Sigmoid colon (tissue), 7 donors: Measurements from ENCODE around the gene SIX5. TPM values are rescaled to one million over a fixed set of nuclear protein-coding genes. Genes with fewer than 3 reads are reported as not detected.
A peak's percentile ranks its signal among the peaks of the same experiment; 100 is the strongest.

ENCODE experiments used
- DNase-seq: peaks from one replicate; pipeline ENCODE4 v3.0.0-alpha.2; 2019
- H3K27ac ChIP-seq, 4 donors: fragments of 200-600 bp; sonication (generic); one replicate each; pipeline ENCODE4 v1.5.1; 2016 to 2019; ENCODE audit warnings: mild to moderate bottlenecking in 1 of 4
- H3K27me3 ChIP-seq, 3 donors: fragments of 200-600 bp; sonication (generic); one replicate each; pipeline ENCODE4 v1.5.1; 2019; ENCODE audit warnings: mild to moderate bottlenecking in 1 of 3
- H3K36me3 ChIP-seq, 4 donors: fragments of 200-600 bp; sonication (generic); one replicate each; pipeline ENCODE4 v1.5.1; 2016 to 2019
- H3K4me1 ChIP-seq, 4 donors: fragments of 200-600 bp; sonication (generic); one replicate each; pipeline ENCODE4 v1.5.1; 2017 to 2019
- H3K4me3 ChIP-seq, 4 donors: fragments of 200-600 bp; sonication (generic); one replicate each; pipeline ENCODE4 v1.5.1; 2017 to 2019; ENCODE audit warnings: mild to moderate bottlenecking in 2 of 4, moderate library complexity in 1 of 4
- H3K9me3 ChIP-seq, 4 donors: fragments of 200-600 bp in 3 of 4; sonication (generic) in 3 of 4; one replicate each; pipeline versions ENCODE4 v1.5.1 to v1.6.1; 2013 to 2019
- EP300 ChIP-seq, 4 donors: sonication (generic); formaldehyde crosslinking; IDR thresholded peaks; one replicate each; pipeline ENCODE4 v1.6.1; 2017; ENCODE audit warnings: antibody characterized with exemption in 4 of 4
- POLR2A ChIP-seq, 2 donors: fragments of 450-650 bp; IDR thresholded peaks; one replicate each; pipeline ENCODE4 v1.6.1; 2016; ENCODE audit warnings: antibody characterized with exemption in 2 of 2, mild to moderate bottlenecking in 2 of 2, moderate library complexity in 2 of 2
- POLR2AphosphoS5 ChIP-seq, 4 donors: sonication (generic); formaldehyde crosslinking; IDR thresholded peaks; one replicate each; pipeline ENCODE4 v1.6.1; 2017; ENCODE audit warnings: antibody characterized with exemption in 4 of 4
- WGBS, 2 donors: extraction: QIAGEN DNeasy Blood & Tissue Kit; methylation state at CpG; one replicate each; pipeline ENCODE4 v1.1.7; 2013; 5-methylcytosine and 5-hydroxymethylcytosine counted together
- intact Hi-C: fragments of 100-400 bp; cut with DNase I; formaldehyde crosslinking; loops from one replicate; pipeline ENCODE4 v1.15.1; 2023
- polyA plus RNA-seq, 3 donors: library from polyadenylated mRNA; stranded (reverse); fragments of 200-250 nt; gene quantifications; one replicate each; pipeline ENCODE4 v1.2.3, GENCODE V29; 2013
- total RNA-seq, 4 donors: library from RNA; depleted of rRNA; stranded (reverse); fragments of >200 nt; gene quantifications; one replicate each; pipeline ENCODE4 v1.1.0, GENCODE V29; 2016
- TF ChIP-seq, protein P1 (sequence below), 4 experiments: fragments of 450-650 bp in 3 of 4; fragments of 200-600 bp in 1 of 4; IDR thresholded peaks; one replicate each; pipeline ENCODE4 v1.5.1; 2016 to 2019; ENCODE audit warnings: antibody characterized with exemption in 4 of 4, mild to moderate bottlenecking in 3 of 4, moderate library complexity in 2 of 4
- donor health status: healthy with polysubstance abuse.
- donor health status: Bipolar disorder and iron deficiency.
- donor health status: healthy.

SIX5 gene
- total and polyA plus RNA-seq, 7 donors, result 4.2 to 20.7 (median 16.8) TPM

DNA sequence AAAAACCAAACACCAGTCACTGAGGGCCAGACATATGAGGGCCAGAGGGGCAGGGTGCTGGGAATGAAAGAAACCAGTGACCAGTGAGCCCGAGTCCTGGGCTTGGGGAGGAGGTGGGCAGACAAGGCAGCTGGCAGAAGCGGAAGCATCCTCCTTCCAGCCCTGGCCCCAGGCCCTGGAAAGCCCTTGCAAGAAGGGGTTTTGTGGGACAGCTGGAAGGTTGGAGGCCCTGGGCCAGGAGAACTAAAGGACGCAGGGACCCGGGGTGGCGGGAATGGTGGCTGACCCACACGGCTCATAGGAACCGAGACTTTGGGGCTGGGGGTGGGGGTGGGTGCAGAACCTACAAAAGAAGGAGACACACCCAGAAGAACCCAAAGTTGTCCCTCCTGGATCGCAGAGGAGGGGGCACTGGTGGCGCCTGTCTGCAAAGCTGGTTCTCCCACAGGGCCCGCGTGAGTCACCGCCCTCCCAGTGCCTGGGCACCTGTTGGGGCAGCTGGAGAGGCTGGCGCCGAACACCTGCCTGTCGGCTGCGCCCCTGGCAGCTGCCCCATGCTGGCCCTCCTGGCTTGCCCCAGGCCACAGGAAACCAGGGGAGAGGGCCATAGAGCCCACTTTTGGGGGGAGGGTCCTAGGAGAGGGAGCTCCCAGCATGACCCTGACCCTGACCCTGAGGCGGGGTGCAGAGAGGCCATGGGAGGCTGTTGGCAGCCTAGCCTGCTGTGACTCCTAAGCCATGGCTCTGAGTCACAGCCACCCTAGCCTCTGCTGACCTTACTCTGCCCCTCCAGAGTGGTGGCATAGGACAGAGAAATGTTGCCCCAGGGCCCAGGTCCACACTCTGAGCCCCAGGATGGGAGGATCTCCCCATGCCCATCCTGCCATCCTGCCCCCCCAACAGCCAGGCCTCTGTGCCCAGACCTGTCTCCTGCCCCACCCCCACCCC is 12.4 kb upstream of the SIX5 start:
- peak overlapping the region; percentile 96 to 98 (median 98) for H3K27ac ChIP-seq
- peak; percentile 73 for DNase-seq
- 21 to 56% methylated on average over 17 of the region's 17 CpGs for WGBS, 2 donors
- no peak for TF ChIP-seq POLR2A (IDR thresholded peaks at IDR 0.05)
- TF ChIP-seq, protein P1, sequence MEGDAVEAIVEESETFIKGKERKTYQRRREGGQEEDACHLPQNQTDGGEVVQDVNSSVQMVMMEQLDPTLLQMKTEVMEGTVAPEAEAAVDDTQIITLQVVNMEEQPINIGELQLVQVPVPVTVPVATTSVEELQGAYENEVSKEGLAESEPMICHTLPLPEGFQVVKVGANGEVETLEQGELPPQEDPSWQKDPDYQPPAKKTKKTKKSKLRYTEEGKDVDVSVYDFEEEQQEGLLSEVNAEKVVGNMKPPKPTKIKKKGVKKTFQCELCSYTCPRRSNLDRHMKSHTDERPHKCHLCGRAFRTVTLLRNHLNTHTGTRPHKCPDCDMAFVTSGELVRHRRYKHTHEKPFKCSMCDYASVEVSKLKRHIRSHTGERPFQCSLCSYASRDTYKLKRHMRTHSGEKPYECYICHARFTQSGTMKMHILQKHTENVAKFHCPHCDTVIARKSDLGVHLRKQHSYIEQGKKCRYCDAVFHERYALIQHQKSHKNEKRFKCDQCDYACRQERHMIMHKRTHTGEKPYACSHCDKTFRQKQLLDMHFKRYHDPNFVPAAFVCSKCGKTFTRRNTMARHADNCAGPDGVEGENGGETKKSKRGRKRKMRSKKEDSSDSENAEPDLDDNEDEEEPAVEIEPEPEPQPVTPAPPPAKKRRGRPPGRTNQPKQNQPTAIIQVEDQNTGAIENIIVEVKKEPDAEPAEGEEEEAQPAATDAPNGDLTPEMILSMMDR (IDR thresholded peaks at IDR 0.05), result no peak
- peak in 1 of 4 donors; percentile 19 for TF ChIP-seq EP300 (IDR thresholded peaks at IDR 0.05)
- peak in 1 of 4 donors; percentile 2 for TF ChIP-seq POLR2AphosphoS5 (IDR thresholded peaks at IDR 0.05)
- H3K9me3 ChIP-seq, result no peaks in the 10 kb centered on the region
- peaks cover 5 to 40% (median 34%) of the 10 kb centered on the region in 4 donors for H3K36me3 ChIP-seq
- intact Hi-C loops, result loop anchor here (10.0 kb wide), 1 partner anchor 277 kb away; the partner anchor contains the start of gene VASP
- H3K27me3 ChIP-seq, result no peaks in the 10 kb centered on the region
- peak overlapping the region; percentile 77 to 94 (median 88) for H3K4me3 ChIP-seq
- peaks cover 0 to 75% (median 65%) of the 10 kb centered on the region in 4 donors for H3K4me1 ChIP-seq

DNA sequence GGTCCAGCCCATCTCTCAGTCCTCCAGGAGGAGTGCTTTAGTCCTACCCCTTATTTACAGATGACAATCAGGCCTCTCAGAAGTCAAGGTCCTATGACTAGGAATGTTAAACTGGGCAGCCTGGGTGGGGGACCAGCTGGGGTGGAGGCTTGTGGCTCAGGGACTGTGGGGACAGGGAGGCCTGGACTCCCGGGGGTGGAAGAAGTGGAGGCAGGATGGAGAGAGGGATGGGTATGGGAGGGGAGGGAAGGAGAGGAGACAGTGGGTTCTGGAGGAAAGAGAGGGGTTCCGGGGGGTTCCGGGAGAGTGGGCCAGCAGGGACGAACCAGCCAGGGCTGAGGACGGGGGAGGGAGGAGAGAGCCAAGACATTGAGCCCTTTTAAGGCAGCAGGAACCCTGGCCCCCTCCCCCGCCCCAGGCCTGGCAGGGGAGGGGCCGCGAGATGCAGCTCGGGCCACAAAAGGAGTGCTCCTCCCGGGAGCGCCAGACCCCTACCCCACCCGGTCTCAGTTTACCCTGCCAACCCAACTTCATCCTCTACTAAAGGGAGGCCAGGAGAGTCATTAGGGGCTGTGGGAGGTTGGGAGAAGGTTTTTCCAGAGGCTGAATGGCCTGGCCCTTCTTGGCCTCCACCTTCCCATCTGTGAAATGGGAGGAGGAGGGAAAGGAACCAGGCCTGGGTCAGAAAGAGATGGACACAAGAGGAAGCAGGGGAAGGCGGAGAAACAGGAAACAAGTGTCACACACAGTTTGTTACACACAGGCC is 11.6 kb upstream of the SIX5 start:
- Histone ChIP-seq H3K9me3 (no peaks in the 10 kb centered on the region), H3K4me1 (peaks cover 0 to 70% (median 61%) of the 10 kb centered on the region in 4 donors), H3K27ac (peak overlapping the region; percentile 96 to 98 (median 98)), H3K36me3 (peaks cover 5 to 33% (median 30%) of the 10 kb centered on the region in 4 donors), H3K27me3 (no peaks in the 10 kb centered on the region), H3K4me3 (peak overlapping the region; percentile 77 to 94 (median 88))
- intact Hi-C loops, result loop anchor here (1.0 to 10.0 kb wide), 2 partner anchors 63 to 276 kb away; partner anchors contain the start of gene VASP
- WGBS, 2 donors, result 39 to 43% methylated on average over 13 of the region's 13 CpGs
- peak in 3 of 4 donors; percentile 47 to 62 (median 55) for TF ChIP-seq POLR2AphosphoS5 (IDR thresholded peaks at IDR 0.05)
- no peak for TF ChIP-seq EP300 (IDR thresholded peaks at IDR 0.05)
- DNase-seq, result peak; percentile 71

DNA sequence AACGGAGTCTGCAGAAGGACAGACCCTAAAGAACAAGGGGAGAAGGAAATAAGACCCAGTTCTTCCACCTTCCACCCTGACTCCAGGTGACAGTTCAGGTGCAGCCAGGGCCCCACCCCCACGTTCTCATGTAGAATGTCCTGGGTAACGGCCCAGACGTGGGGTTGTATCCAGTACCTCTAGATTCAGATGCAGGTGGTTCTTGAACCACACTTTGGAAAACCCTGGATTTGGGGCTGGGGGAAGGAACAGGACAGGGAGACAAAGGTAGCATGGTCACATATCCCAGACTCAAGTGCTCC is 11.0 kb upstream of the SIX5 start:
- Histone ChIP-seq H3K36me3 (peaks cover 5 to 30% (median 28%) of the 10 kb centered on the region in 4 donors), H3K27me3 (no peaks in the 10 kb centered on the region), H3K9me3 (no peaks in the 10 kb centered on the region), H3K27ac (peak overlapping the region; percentile 96 to 98 (median 98)), H3K4me3 (peak overlapping the region; percentile 77 to 94 (median 88)), H3K4me1 (peaks cover 0 to 65% (median 55%) of the 10 kb centered on the region in 4 donors)
- intact Hi-C loops, result loop anchor here (1.0 to 10.0 kb wide), 2 partner anchors 63 to 275 kb away; partner anchors contain the start of gene VASP
- TF ChIP-seq EP300 (IDR thresholded peaks at IDR 0.05), result no peak
- TF ChIP-seq, protein P1 (IDR thresholded peaks at IDR 0.05), result no peak
- TF ChIP-seq POLR2A (IDR thresholded peaks at IDR 0.05), result no peak
- TF ChIP-seq POLR2AphosphoS5 (IDR thresholded peaks at IDR 0.05), result no peak
- WGBS, 2 donors, result 17 to 28% methylated on average over 4 of the region's 4 CpGs
- peak; percentile 65 for DNase-seq

DNA sequence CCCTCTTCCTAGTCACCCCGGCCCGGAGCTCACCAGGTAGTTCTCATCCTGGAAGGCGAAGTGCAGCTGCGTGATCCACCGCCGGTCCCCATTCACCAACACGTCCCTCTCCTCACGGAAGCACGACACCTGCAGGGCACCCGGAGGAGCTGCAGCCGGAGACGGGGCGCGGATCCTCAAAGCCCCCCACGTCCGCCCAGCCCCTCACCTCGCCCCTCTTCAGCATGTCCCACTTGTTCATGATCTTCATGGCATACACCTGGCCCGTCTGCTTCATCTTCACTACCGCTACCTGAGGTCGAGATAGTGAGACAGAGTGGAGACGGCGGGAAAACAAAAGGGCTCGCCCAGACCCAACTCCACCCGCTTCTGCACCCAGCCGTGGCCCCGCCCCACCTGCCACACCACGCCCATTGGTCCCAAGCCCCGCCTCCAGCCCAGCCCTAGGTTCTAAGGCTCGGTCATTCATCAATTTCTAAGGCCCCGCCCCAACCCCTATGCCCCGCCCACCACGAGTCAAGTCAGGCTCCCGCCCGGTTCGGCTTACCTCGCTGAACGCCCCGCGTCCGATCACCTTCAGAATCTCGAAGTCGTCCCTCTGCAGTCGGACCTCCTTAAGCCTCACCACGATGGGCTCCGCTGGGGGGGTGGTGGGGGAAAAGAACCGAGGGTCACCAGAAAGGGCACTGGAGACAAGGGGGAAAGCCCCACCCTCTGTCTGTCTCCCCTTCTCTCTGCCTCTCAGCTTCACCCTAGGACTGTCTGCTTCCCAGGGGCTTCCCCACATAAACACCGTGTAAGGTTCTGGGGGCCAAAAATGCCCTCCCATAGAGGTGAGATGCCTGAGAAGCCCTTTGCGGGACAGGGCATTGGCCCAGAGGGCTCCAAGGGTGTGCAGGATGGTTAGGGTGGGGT is 10.4 kb upstream of the SIX5 start:
- H3K27ac ChIP-seq, result peak overlapping the region; percentile 96 to 98 (median 98)

More for the DNA sequence above, 10.4 kb upstream of the SIX5 start:
- Histone ChIP-seq H3K36me3 (peaks cover 5 to 35% (median 30%) of the 10 kb centered on the region in 4 donors), H3K9me3 (no peaks in the 10 kb centered on the region), H3K4me3 (peak overlapping the region; percentile 19 to 94 (median 88)), H3K4me1 (peaks cover 0 to 59% (median 49%) of the 10 kb centered on the region in 4 donors), H3K27me3 (no peaks in the 10 kb centered on the region)
- 6 to 8% methylated on average over 48 of the region's 48 CpGs for WGBS, 2 donors
- TF ChIP-seq POLR2A (IDR thresholded peaks at IDR 0.05) (peak in 1 of 2 donors; percentile 7), EP300 (IDR thresholded peaks at IDR 0.05) (no peak), POLR2AphosphoS5 (IDR thresholded peaks at IDR 0.05) (peak in 3 of 4 donors; percentile 47 to 77 (median 62))
- TF ChIP-seq, protein P1 (IDR thresholded peaks at IDR 0.05), result peak; percentile 70 to 82 (median 77)
- intact Hi-C loops, result loop anchor here (1.0 to 10.0 kb wide), 3 partner anchors 8 to 275 kb away; partner anchors contain the start of gene VASP
- peak; percentile 96 for DNase-seq
